DMS79 (cell line): Measurements from ENCODE around the gene MLEC.
A peak's percentile ranks its signal among the peaks of the same experiment; 100 is the strongest.

Source experiments
- DNase-seq: peaks from one replicate; lab custom pipeline; 2025; lab: John Stamatoyannopoulos, UW

Gene MLEC

GRCh38 chr12:120692524-120693033 lies 5.6 kb downstream of the MLEC start:
- DNase-seq: no peak

GRCh38 chr12:120693848-120694247 lies 6.9 kb downstream of the MLEC start:
- no peak for DNase-seq

DNA sequence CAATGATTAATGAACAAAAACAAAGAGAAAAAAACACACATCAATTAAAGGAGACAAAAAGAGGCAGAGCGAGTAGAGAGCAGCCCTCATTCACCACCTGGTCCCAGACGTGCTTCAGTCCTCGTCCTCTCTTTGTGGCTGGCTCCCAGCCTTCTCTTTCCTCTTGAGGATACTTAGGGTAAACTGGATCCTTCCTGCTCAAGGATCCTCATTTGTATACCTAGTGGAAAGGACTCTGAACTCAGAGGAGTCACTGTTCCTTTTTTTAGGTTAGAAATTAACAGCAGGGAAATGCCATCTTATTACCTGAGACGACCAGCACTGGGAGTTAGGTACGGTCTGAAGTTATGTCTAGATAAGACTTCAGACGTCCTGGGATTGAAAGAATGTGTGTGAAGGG lies 9.7 kb downstream of the MLEC start:
- peak; percentile 26 for DNase-seq

- no peak for DNase-seq
Measured at GRCh38 chr12:120697344-120697743, 10.4 kb downstream of the MLEC start.

- DNase-seq: no peak
Measured at GRCh38 chr12:120698665-120699064, 11.7 kb downstream of the MLEC start.

GRCh38 chr12:120699553-120699952 lies 12.6 kb downstream of the MLEC start:
- no peak for DNase-seq

DNA sequence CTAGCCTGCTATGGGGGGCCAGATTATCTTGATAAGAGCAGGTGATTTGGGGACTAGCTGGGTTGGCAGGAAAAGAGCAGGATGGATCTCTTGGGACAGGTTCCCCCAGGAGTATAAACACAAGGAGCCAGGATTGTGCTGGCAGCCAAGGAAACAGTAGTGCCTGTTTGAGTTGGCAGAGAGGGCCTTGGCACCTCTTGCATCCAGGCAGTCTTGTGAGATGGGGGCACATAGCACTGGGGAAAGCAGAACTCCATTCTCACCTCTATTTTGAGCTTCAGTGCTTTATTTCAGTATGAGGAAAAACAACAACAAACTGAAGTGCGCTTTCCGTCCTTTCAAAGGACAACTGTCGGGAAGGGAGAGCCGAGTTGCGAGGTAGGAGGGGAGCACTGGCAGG lies 13.9 kb downstream of the MLEC start:
- DNase-seq: no peak

DNA sequence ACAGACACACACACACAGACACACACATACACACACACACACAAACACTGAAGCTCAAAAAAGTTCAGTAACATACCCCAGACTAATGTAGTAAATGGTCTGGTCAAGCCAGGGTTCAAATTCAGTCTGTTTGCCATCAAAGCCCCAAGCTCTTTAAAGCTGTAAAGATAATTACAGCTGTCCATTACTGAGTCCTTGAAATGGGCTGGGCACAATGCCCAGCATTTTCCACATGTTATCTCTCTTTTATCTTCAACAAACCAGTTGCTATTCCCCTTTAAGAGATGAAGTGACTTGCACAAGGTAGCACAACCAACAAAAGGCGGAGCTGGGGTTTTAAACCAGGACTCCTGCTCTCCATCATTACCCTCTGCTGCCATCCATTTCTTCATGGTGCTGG lies 15.7 kb downstream of the MLEC start:
- DNase-seq: no peak

GRCh38 chr12:120703311-120703942 lies 16.5 kb downstream of the MLEC start:
- no peak for DNase-seq

DNA sequence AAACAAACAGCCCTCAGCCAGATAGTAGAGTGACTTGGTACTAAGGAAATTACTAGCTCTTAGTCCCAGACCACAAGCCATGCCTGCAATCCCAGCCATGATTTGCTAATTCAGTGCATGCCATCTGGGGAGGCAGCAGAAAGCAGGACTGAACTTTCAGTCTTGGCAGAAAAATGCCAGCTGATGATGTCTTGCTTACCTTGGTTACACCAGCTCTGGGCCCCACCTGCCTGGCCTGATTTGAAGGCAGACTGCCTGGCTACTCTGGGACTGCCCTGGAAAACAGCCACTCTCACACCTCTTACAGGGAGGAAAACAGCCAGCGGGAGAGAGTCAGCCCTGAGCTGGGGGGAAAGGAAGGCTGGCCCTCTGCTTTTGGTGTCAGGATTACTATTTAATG lies 18.7 kb downstream of the MLEC start:
- no peak for DNase-seq

DNA sequence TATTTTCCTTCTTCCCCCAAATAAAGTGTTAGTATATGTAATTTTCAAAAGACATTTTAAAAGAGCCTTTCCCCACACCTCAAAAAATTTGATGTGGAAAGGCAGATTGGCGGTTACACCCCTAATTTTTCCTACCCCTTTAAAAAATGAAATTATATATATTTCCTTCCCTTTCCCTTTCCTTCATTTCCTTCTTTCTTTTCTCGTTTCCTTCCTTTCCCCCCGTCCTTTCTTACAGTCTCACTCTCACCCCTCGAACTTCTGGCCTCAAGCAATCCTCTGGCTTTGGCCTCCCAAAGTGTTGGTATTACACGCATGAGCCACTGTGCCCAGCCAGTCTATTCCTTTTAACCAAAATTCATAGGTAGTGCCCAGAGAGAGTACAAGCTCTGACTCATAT lies 19.1 kb downstream of the MLEC start:
- no peak for DNase-seq

GRCh38 chr12:120708651-120709050 lies 21.7 kb downstream of the MLEC start:
- DNase-seq: no peak

GRCh38 chr12:120710031-120710804 lies 23.3 kb downstream of the MLEC start, which contains the start of gene UNC119B:
TSS of gene UNC119B (plus strand) at chr12:120710458. CDS start at chr12:120710475, 17 bp downstream.
- DNase-seq: peak; percentile 31

DNA sequence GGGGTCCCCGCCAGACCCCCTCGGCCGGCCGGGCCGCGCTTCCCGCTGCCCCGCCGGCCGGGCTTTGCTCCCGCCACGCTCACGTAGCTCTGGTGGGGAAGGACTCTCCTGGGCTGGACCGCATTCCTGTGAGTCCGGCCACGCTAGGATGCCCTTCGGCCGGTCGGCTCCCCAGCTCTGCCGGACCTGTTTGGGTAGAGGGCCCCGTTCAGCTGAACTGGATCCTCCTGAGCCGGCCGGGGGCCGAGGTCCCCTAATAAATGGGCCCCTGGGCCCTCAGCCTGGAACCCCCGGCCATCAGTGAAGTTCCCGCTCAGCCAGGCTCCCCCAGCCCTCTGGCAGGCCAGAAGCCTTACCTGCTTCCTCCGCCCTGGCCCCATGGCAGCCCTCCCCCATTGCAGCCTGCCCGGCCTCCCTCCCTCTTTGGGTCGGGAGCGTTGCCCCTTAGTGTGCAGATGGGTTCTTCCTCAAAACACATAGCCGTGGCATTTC lies 23.9 kb downstream of the MLEC start:
- no peak for DNase-seq

GRCh38 chr12:120711411-120711810 lies 24.5 kb downstream of the MLEC start:
- DNase-seq: no peak

DNA sequence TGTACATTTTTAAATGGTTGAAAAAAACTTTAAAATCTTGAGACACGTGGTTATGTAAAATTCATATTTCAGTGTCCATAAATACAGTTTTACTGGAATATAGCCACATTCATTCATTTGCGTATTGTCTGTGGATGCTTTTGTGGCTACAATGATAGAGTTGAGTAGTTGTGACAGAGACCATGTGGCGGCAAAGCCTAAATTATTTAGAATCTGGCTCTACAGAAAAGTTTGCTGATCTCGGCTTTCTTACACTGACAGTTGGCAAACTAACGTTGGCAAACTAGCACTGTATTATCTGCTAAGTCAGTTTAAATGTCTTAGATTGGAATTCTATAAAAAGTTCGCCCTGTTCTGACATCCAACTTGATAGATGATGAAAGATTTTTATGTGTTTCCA lies 25.7 kb downstream of the MLEC start:
- DNase-seq: no peak

DNA sequence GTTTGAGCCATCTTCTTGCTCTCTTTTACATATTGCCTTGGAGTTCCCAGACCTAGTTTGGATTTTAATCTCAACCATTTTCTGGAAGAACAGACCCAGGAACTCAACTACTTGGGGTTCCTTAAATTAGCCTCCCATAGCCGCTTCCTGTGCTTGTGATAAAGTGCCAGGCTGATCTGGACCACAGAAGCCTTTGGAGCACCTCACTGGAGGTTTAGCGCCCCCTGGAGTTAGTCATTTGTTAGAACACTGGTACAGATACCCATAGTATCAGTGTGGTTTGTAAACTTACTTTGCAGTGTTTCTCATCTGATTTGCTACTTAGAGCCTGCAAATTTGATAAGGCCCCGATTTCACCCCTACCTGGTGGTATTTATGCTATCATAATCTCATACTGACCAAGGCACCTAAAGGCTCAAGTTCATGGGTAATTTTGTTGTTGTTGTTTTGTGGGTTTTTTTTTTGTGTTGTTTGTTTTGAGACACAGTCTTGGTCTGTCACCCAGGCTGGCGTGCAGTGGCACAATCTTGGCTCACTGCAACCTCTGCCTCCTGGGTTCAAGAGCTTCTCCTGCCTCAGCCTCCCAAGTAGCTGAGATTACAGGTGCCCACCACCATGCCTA lies 27.0 kb downstream of the MLEC start:
- peak; percentile 24 for DNase-seq

DNA sequence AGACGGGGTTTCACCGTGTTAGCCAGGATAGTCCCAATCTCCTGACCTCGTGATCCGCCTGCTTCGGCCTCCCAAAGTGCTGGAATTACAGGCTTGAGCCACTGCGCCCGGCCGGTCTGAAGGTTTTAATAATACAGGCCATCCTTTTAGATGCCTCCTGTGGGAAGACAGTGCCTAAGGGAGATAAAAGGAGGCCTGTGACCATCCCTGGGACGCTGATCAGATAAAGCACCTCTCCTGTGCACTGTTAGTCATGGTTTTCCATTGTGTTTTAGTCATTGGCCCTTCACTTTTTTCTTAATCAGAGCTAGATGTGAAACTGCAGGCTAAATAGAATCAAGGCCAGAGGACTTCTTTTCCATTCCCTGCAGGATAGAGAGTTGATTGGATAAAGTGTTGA lies 31.1 kb downstream of the MLEC start:
- no peak for DNase-seq

DNA sequence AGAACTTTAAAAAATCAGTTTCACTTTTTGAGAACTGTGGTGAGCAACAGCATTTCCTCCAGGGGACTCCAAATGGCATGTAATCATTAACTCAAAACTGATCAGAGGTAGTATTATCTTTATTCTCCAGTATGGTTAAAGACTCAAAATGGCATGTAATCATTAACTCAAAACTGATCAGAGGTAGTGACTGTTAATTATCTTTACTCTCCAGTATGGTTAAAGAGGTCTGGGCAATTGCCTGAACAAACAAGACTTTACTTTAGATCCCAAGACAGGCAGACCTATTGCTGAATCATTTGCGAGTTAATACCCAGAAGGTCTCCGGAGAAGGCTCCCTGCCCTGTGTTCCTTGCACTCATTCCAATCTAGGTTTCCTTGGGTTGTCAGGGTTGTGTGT lies 32.1 kb downstream of the MLEC start:
- no peak for DNase-seq

DNA sequence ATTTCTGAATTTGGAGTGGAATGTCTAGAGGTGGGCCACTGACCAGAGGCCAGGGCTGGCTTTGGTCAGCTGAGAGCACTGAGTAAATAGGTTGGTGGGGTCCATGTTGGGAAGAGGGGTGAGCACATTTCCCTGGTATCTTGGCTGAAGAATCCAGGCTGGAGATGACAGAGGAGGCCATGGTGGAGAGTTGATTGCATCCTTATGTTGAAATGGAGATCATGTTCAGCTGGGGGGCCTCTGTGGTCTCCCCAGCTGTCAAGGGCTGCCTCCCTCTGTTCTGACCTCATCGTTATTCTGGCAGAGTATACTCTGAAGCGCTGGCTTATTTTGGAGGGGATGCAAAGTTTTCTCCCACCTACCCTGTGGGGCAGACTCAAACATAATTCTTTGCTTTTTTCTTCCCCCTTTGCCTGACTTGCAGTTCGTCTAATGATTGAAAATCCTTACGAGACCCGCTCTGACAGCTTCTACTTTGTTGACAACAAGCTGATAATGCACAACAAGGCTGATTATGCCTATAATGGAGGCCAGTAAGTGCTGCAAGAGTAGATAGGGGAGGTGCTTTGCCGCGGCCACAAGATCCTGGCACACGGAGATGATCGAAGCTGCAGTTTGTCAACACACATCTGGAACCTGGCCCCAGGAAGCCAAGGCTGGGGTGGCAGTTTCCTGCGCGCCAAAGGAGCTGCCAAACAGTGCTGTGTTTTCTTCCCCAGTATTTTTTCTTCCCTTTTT lies 32.7 kb downstream of the MLEC start:
- no peak for DNase-seq

DNA sequence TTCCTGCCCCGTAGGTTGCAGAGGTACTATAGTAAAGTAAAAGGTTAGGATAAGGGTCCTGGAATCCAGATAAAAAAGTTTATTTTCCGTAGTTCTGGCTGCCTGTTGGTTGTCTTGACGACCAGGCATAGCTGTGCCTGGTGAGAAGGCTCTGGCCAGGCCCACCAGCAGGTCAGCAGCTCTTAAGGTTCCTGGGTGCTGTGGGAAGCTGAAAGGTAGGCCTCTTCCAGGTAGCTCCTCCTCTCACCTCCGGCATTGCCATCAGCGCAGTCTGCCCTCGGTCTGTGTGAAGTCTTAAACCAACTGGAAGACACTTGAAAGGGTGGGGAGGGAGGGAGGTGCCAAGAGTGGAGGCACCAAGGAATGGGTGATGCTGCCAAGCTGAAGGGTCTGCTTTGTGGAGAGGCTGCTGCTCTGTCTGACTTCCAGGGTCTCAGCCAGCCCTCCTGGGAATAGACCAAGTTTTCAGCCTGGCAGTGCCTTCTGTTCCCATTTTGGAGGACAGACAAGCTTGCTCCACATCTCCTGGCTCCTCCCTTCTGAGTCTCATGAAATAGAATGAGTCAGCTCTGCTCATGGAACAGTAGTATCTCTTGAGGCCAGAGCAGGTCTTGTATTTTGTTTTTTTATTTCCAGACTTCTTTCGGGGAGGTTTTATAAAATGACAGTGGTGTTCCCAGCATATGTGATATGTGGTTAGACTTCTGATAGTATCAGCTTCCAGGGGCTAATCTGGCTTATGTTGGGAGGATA lies 33.5 kb downstream of the MLEC start:
- DNase-seq: no peak
